H1 (cell line): ENCODE data around the gene FLT4. TPM values are rescaled to one million over a fixed set of nuclear protein-coding genes. Genes with fewer than 3 reads are reported as not detected.

Experiments
- CTCF ChIA-PET: fragments of 300-600 bp; sonication (Branson Sonifier 250); formaldehyde crosslinking; loops from one replicate; lab custom pipeline; 2021; ENCODE audit not compliant: partially characterized antibody; lab: Charles Lee
- POLR2A ChIA-PET: fragments of 300-600 bp; sonication (Branson Sonifier 250); formaldehyde crosslinking; loops from one replicate; lab custom pipeline; 2021; ENCODE audit warnings: inconsistent platforms; ENCODE audit not compliant: partially characterized antibody; lab: Charles Lee
- DNase-seq, 2 experiments: peaks; one replicate each; pipeline versions ENCODE4 v3.0.0 to v3.0.0-alpha.2; 2010 to 2022; ENCODE audit warnings: low spot score in 2 of 2, low read depth in 1 of 2, mixed read lengths in 1 of 2
- FAIRE-seq: peaks from 2 replicates; lab custom pipeline; 2011; peaks lifted over from hg19 to GRCh38; lab: Jason Lieb, UNC
- H2AFZ ChIP-seq: 2 replicates; pipeline ENCODE4 v1.8.1; 2012; ENCODE audit warnings: low read length, inconsistent platforms
- H2AK5ac ChIP-seq: 2 replicates; pipeline ENCODE4 v1.6.1; 2013; ENCODE audit warnings: low read depth, low read length
- H2BK120ac ChIP-seq: replicated peaks from 2 replicates; pipeline ENCODE3; 2013; ENCODE audit warnings: low read depth, low read length, inconsistent platforms
- H2BK12ac ChIP-seq: 2 replicates; pipeline ENCODE4 v1.6.1; 2013; ENCODE audit warnings: low read depth, low read length
- H2BK15ac ChIP-seq: 2 replicates; pipeline ENCODE4 v1.6.1; 2013; ENCODE audit warnings: low read length
- H2BK20ac ChIP-seq: 2 replicates; pipeline ENCODE4 v1.6.1; 2013; ENCODE audit warnings: low read length
- H2BK5ac ChIP-seq: 2 replicates; pipeline ENCODE4 v1.6.1; 2013; ENCODE audit warnings: low read depth, low read length
- H3K14ac ChIP-seq: 2 replicates; pipeline ENCODE4 v1.6.1; 2013; ENCODE audit warnings: inconsistent platforms; ENCODE audit not compliant: insufficient read length
- H3K18ac ChIP-seq: 2 replicates; pipeline ENCODE4 v1.6.1; 2013; ENCODE audit warnings: low read length; ENCODE audit errors: extremely low read depth
- H3K23ac ChIP-seq: 2 replicates; pipeline ENCODE4 v1.6.1; 2013; ENCODE audit warnings: inconsistent platforms; ENCODE audit not compliant: insufficient read length
- H3K23me2 ChIP-seq: 2 replicates; pipeline ENCODE4 v1.6.1; 2013; ENCODE audit warnings: low read depth, low read length
- H3K27ac ChIP-seq: 2 replicates; pipeline ENCODE4 v1.6.1; 2011; ENCODE audit warnings: low read depth, low read length, inconsistent platforms
- H3K27me3 ChIP-seq, 4 experiments: replicated peaks in 1 of 4; 1 replicate in 1 of 4; 2 replicates in 3 of 4; pipeline versions ENCODE4 v1.6.1 to v1.8.1; 2011 to 2013; ENCODE audit warnings: low read length in 3 of 4, mild to moderate bottlenecking in 3 of 4, inconsistent platforms in 2 of 4, mixed read lengths in 2 of 4, moderate library complexity in 1 of 4; ENCODE audit not compliant: control insufficient read depth in 3 of 4, insufficient read depth in 3 of 4; ENCODE audit errors: extremely low read depth in 1 of 4
- H3K36me3 ChIP-seq, 4 experiments: 2 replicates each; pipeline versions ENCODE4 v1.6.1 to v1.8.1; 2011 to 2013; ENCODE audit warnings: mild to moderate bottlenecking in 4 of 4, low read length in 3 of 4, moderate library complexity in 2 of 4, control low read depth in 1 of 4, inconsistent platforms in 1 of 4; ENCODE audit not compliant: insufficient read depth in 4 of 4, control insufficient read depth in 2 of 4
- H3K4ac ChIP-seq: replicated peaks from 2 replicates; pipeline ENCODE3; 2013; ENCODE audit warnings: low read length, low read depth, mixed read lengths, inconsistent platforms; ENCODE audit not compliant: insufficient read length
- H3K4me1 ChIP-seq, 4 experiments: replicated peaks in 1 of 4; 1 replicate in 1 of 4; 2 replicates in 3 of 4; pipeline versions ENCODE4 v1.6.1 to v1.8.1; 2011 to 2013; ENCODE audit warnings: low read length in 3 of 4, inconsistent platforms in 2 of 4, mixed read lengths in 1 of 4; ENCODE audit not compliant: insufficient read depth in 4 of 4, control insufficient read depth in 3 of 4
- H3K4me2 ChIP-seq, 2 experiments: 2 replicates each; pipeline versions ENCODE4 v1.6.1 to v1.8.1; 2011 to 2013; ENCODE audit warnings: low read depth in 2 of 2, low read length in 2 of 2, control low read depth in 1 of 2, inconsistent platforms in 1 of 2, mild to moderate bottlenecking in 1 of 2; ENCODE audit not compliant: insufficient read depth in 1 of 2
- H3K4me3 ChIP-seq, 4 experiments: fragments of 200-600, 300-600 bp in 1 of 4; sonication (generic), shearing (Covaris generic), sonication (Bioruptor Twin) in 1 of 4; 2 replicates each; pipeline versions ENCODE4 v1.5.1 to v1.8.1; 2011 to 2016; ENCODE audit warnings: low read length in 4 of 4, low read depth in 3 of 4, control low read depth in 2 of 4, inconsistent platforms in 2 of 4, mild to moderate bottlenecking in 2 of 4, mixed read lengths in 1 of 4, moderate library complexity in 1 of 4; ENCODE audit not compliant: insufficient read depth in 2 of 4; ENCODE audit errors: extremely low read depth in 1 of 4
- H3K56ac ChIP-seq: replicated peaks from 2 replicates; pipeline ENCODE3; 2013; ENCODE audit warnings: low read depth, mild to moderate bottlenecking, mixed read lengths, low read length, inconsistent platforms; ENCODE audit not compliant: insufficient read length
- H3K79me1 ChIP-seq: 2 replicates; pipeline ENCODE4 v1.6.1; 2013; ENCODE audit warnings: low read depth, low read length, control low read depth
- H3K79me2 ChIP-seq, 2 experiments: 2 replicates each; pipeline versions ENCODE4 v1.6.1 to v1.8.1; 2012 to 2013; ENCODE audit warnings: low read length in 2 of 2, mild to moderate bottlenecking in 2 of 2, inconsistent platforms in 1 of 2; ENCODE audit not compliant: insufficient read depth in 2 of 2, control insufficient read depth in 1 of 2
- H3K9ac ChIP-seq, 4 experiments: replicated peaks in 1 of 4; 1 replicate in 1 of 4; 2 replicates in 3 of 4; pipeline versions ENCODE4 v1.6.1 to v1.8.1; 2011 to 2013; ENCODE audit warnings: low read depth in 3 of 4, low read length in 3 of 4, control low read depth in 2 of 4, mild to moderate bottlenecking in 2 of 4, moderate library complexity in 2 of 4, inconsistent platforms in 1 of 4; ENCODE audit errors: extremely low read depth in 1 of 4
- H3K9me3 ChIP-seq, 2 experiments: 2 replicates each; pipeline versions ENCODE4 v1.6.1 to v1.8.1; 2012 to 2013; ENCODE audit warnings: mild to moderate bottlenecking in 2 of 2, moderate library complexity in 2 of 2, control low read depth in 1 of 2, inconsistent platforms in 1 of 2, low read depth in 1 of 2, low read length in 1 of 2, mixed read lengths in 1 of 2; ENCODE audit not compliant: insufficient read depth in 2 of 2
- H4K20me1 ChIP-seq, 2 experiments: replicated peaks in 1 of 2; 2 replicates each; pipeline versions ENCODE3 to v1.8.1; 2011 to 2013; ENCODE audit warnings: inconsistent platforms in 2 of 2, low read length in 2 of 2, mild to moderate bottlenecking in 1 of 2; ENCODE audit not compliant: insufficient read depth in 2 of 2, control insufficient read depth in 1 of 2
- H4K5ac ChIP-seq: 2 replicates; pipeline ENCODE4 v1.6.1; 2013; ENCODE audit warnings: low read length, low read depth, mixed read lengths, inconsistent platforms; ENCODE audit not compliant: insufficient read length
- H4K8ac ChIP-seq: 2 replicates; pipeline ENCODE4 v1.8.0; 2013; ENCODE audit warnings: mild to moderate bottlenecking, moderate library complexity, low read length, inconsistent platforms; ENCODE audit not compliant: insufficient read depth; ENCODE audit errors: extremely low read depth
- H4K91ac ChIP-seq: replicated peaks from 2 replicates; pipeline ENCODE3; 2013; ENCODE audit warnings: low read length, mixed read lengths, inconsistent platforms; ENCODE audit not compliant: insufficient read length
- CHD1 ChIP-seq: IDR thresholded peaks from 2 replicates; pipeline ENCODE4 v1.6.1; 2012; ENCODE audit warnings: low read depth, low read length, improper control_type of control experiment
- EGR1 ChIP-seq: IDR thresholded peaks from 2 replicates; pipeline ENCODE4 v1.6.1; 2011; ENCODE audit warnings: low read depth, low read length, borderline replicate concordance
- GTF2F1 ChIP-seq: IDR thresholded peaks from 2 replicates; pipeline ENCODE4 v1.6.1; 2012; ENCODE audit warnings: low read depth, low read length, improper control_type of control experiment, borderline replicate concordance
- JUN ChIP-seq: IDR thresholded peaks from 2 replicates; pipeline ENCODE4 v1.6.1; 2011; ENCODE audit warnings: low read depth, mild to moderate bottlenecking, improper control_type of control experiment, low read length
- KDM1A ChIP-seq: fragments of 200-600, 300-600 bp; sonication (generic); IDR thresholded peaks from 2 replicates; pipeline ENCODE4 v1.7.1; 2016; ENCODE audit warnings: mild to moderate bottlenecking, low read length, borderline replicate concordance
- POLR2AphosphoS5 ChIP-seq: IDR thresholded peaks from 2 replicates; pipeline ENCODE4 v1.6.1; 2011; ENCODE audit warnings: low read depth, low read length
- SAP30 ChIP-seq: fragments of 300-600 bp; sonication (generic); IDR thresholded peaks from 2 replicates; pipeline ENCODE4 v1.7.1; 2012; ENCODE audit warnings: low read length, moderate library complexity, mild to moderate bottlenecking, inconsistent platforms; ENCODE audit not compliant: insufficient read depth, insufficient replicate concordance
- SIX5 ChIP-seq: IDR thresholded peaks from 2 replicates; pipeline ENCODE4 v1.6.1; 2011; ENCODE audit warnings: mild to moderate bottlenecking, low read depth, low read length
- SP1 ChIP-seq: IDR thresholded peaks from 2 replicates; pipeline ENCODE4 v1.6.1; 2011; ENCODE audit warnings: low read depth, low read length
- YY1 ChIP-seq: IDR thresholded peaks from 2 replicates; pipeline ENCODE4 v1.6.1; 2011; ENCODE audit warnings: low read depth, mild to moderate bottlenecking, low read length
- WGBS, 2 experiments: shearing (Covaris generic) in 1 of 2; methylation state at CpG; one replicate each; pipeline versions ENCODE4 v1.1.6 to v1.1.7; 2013 to 2015; ENCODE audit warnings: low lambda C conversion rate in 2 of 2, mixed read lengths in 2 of 2, inconsistent platforms in 1 of 2, low coverage in 1 of 2, missing lambda C conversion rate in 1 of 2; ENCODE audit not compliant: insufficient replicate concordance in 2 of 2, insufficient coverage in 1 of 2, insufficient read length in 1 of 2; ENCODE audit errors: extremely low coverage in 1 of 2, missing lambda C conversion rate in 1 of 2; 5-methylcytosine and 5-hydroxymethylcytosine counted together
- polyA plus RNA-seq, 7 experiments: library from polyadenylated mRNA; depleted of rRNA in 3 of 7; stranded (reverse) in 5 of 7; unstranded in 2 of 7; fragments of >200 nt in 5 of 7; fragments of 200-250 nt in 2 of 7; gene quantifications; 1 replicate in 5 of 7; 2 replicates in 1 of 7; 4 replicates in 1 of 7; pipeline versions ENCODE4 v1.2.1 to v1.2.3, GENCODE V29; 2011 to 2013; ENCODE audit warnings: missing spikeins in 2 of 7, mixed read lengths in 2 of 7
- total RNA-seq: library from RNA; stranded (reverse); fragmentation: NEBNext Ultra II Directional; extraction: Animal tissue kit (Norgen Biotek cat#: 25700); gene quantifications from 2 replicates; pipeline ENCODE4 v1.2.1, GENCODE V29; 2021

The FLT4 gene
- total and polyA plus RNA-seq, 2 of the 8 experiments (the other 6 are each of a cell fraction or from before 2014, with no cell fraction given): 6.5 to 7.7 TPM

DNA sequence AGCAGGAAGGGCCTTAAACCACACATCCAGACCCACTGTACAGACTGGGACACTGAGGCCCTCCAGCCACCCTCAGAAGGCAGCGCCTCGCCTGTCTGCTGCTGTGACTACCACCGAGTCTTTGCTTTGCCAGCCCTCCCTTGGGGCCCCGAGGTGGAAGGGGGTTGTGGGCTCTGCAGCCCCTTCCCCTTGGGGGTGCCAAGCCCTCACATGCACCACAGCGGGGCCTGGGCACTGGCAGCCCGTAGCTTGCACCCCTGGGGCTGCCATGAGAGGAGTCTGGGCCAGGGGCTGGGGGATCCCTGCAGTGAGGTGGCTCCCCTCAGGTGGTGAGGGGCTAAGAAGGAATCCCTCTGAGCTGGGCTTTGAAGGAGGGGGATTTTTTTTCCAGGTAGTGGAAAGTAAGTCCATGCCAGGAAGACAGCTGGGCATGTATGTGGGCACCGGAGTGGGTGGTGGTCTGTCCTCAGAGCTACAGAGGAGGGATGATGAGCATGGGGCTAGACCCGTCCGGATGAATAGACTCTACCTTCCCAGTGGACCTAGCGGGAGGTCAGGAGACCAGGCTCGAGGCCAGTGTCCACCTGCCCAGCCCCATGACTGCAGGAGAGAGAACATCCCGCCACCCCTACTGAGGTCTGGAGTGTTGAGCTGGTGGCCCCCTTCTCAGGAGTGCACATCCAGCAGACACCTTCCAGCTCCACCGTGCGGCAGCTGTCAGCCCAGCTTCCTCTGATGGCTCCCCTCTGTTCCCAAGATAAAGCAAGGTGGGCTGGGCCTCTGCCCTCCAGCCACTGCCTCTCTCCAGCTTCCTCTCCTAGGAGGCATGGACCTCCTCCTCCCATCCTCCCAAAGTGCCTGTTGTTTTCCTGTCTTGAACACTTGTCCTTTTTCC lies 15.9 kb downstream of the FLT4 start:
- Histone ChIP-seq H2BK5ac (no peak overlapping the region; the same call in 1 of the 2 replicates), H3K27me3 (no peaks in the 10 kb centered on the region), H2BK120ac (no peak overlapping the region), H4K20me1 (no peaks in the 10 kb centered on the region), H3K14ac (no peak overlapping the region), H3K56ac (no peak overlapping the region), H3K9me3 (no peaks in the 10 kb centered on the region), H3K4me2 (no peak overlapping the region), H3K23ac (no peak overlapping the region), H3K36me3 (no peaks in the 10 kb centered on the region), H3K79me2 (no peaks in the 10 kb centered on the region), H2BK15ac (no peak overlapping the region), H2BK12ac (no peak overlapping the region), H2AFZ (no peak overlapping the region), H3K4ac (no peak overlapping the region), H3K23me2 (peaks cover 3% of the 10 kb centered on the region; the same call in 1 of the 2 replicates), H3K18ac (no peak overlapping the region), H4K91ac (no peak overlapping the region), H3K9ac (no peak overlapping the region), H4K8ac (no peak overlapping the region), H2BK20ac (no peak overlapping the region), H3K4me3 (no peak overlapping the region), H4K5ac (no peak overlapping the region), H3K4me1 (peaks cover 0 to 6% (median 2%) of the 10 kb centered on the region in 4 experiments; a peak in 4 of 7 replicates), H3K79me1 (no peaks in the 10 kb centered on the region), H3K27ac (no peak overlapping the region), H2AK5ac (no peak overlapping the region)
- DNase-seq (no peak), FAIRE-seq (no peak)
- POLR2A ChIA-PET: interaction anchor here (0.7 to 1.0 kb wide), 2 partner anchors 14 to 22 kb away, joined by 3 read pairs; no protein-coding TSS in a partner anchor
- CTCF ChIA-PET: interaction anchor here (0.8 to 1.6 kb wide), 4 partner anchors 9 to 29 kb away, joined by 3 to 8 read pairs (median 4); no protein-coding TSS in a partner anchor
- WGBS, 2 experiments: 84% methylated on average over 13 of the region's 14 CpGs; no CpG with 5 or more reads in 1 of the 2 experiments
- TF ChIP-seq KDM1A: no peak
- TF ChIP-seq SP1: no peak
- TF ChIP-seq YY1: no peak
- TF ChIP-seq SIX5: no peak
- TF ChIP-seq POLR2AphosphoS5: no peak
- no peak for TF ChIP-seq JUN
- TF ChIP-seq SAP30: no peak
- no peak for TF ChIP-seq CHD1
- TF ChIP-seq EGR1: no peak
- TF ChIP-seq GTF2F1: no peak
